PC-3 (cell line): ENCODE measurements around the gene MTPN. TPM values are rescaled to one million over a fixed set of nuclear protein-coding genes. Genes with fewer than 3 reads are reported as not detected.

ENCODE experiments used
- ATAC-seq: fragments of 200-7000 bp; cut with Tn5 transposase; 2 replicates; pipeline ENCODE4 v1.9.1; 2020; ENCODE audit warnings: mild to moderate bottlenecking, moderate library complexity
- BruUV-seq: library from RNA; stranded (reverse); fragments of 400-500 nt; replicated peaks from 2 replicates; lab custom pipeline; 2021; lab: Mats Ljungman, UMichigan
- CTCF ChIA-PET: fragments of 300-600 bp; sonication (Branson Sonifier 250); formaldehyde crosslinking; loops from one replicate; lab custom pipeline; 2022; ENCODE audit warnings: antibody characterized with exemption; lab: Charles Lee
- POLR2A ChIA-PET: fragments of 300-600 bp; sonication (Branson Sonifier 250); formaldehyde crosslinking; loops from one replicate; lab custom pipeline; 2022; ENCODE audit warnings: antibody characterized with exemption; ENCODE audit not compliant: unreplicated experiment; lab: Charles Lee
- DNase-seq: peaks from one replicate; pipeline ENCODE4 v3.0.0-alpha.2; 2015
- H2AFZ ChIP-seq: fragments of 300-600 bp; sonication (generic); 2 replicates; pipeline ENCODE4 v1.6.0; 2016; ENCODE audit warnings: antibody characterized with exemption, low read length
- H3F3A ChIP-seq: fragments of 300-600 bp; sonication (generic); one replicate; pipeline ENCODE4 v1.6.0; 2017; ENCODE audit warnings: antibody characterized with exemption, low read length, control low read depth, mild to moderate bottlenecking; ENCODE audit not compliant: unreplicated experiment
- H3K27ac ChIP-seq: fragments of 300-600 bp; sonication (generic); 2 replicates; pipeline ENCODE4 v1.5.1; 2016; ENCODE audit warnings: mild to moderate bottlenecking, low read length
- H3K27me3 ChIP-seq: fragments of 300-600 bp; sonication (generic); 2 replicates; pipeline ENCODE4 v1.6.1; 2016; ENCODE audit warnings: low read length, mixed read lengths
- H3K36me3 ChIP-seq: fragments of 300-600 bp; sonication (generic); 2 replicates; pipeline ENCODE4 v1.6.1; 2016; ENCODE audit warnings: low read depth, mixed run types, low read length, mixed read lengths
- H3K4me1 ChIP-seq: fragments of 300-600 bp; sonication (generic); 2 replicates; pipeline ENCODE4 v1.5.1; 2016; ENCODE audit warnings: low read length; ENCODE audit not compliant: insufficient read depth
- H3K4me2 ChIP-seq: fragments of 300-600 bp; sonication (generic); 2 replicates; pipeline ENCODE4 v1.6.0; 2016; ENCODE audit warnings: low read length
- H3K4me3 ChIP-seq: fragments of 300-600 bp; sonication (generic); 2 replicates; pipeline ENCODE4 v1.5.1; 2016; ENCODE audit warnings: mild to moderate bottlenecking, low read length, mixed read lengths
- H3K79me2 ChIP-seq: fragments of 300-600 bp; sonication (generic); 2 replicates; pipeline ENCODE4 v1.6.1; 2017; ENCODE audit warnings: low read length, mixed read lengths
- H3K9ac ChIP-seq: fragments of 300-600 bp; sonication (generic); 2 replicates; pipeline ENCODE4 v1.6.0; 2016; ENCODE audit warnings: mild to moderate bottlenecking, low read length
- H3K9me2 ChIP-seq: fragments of 300-600 bp; sonication (generic); replicated peaks from 2 replicates; pipeline ENCODE4 v1.6.1; 2016; ENCODE audit warnings: mixed run types, low read length, mixed read lengths
- H3K9me3 ChIP-seq: fragments of 300-600 bp; sonication (generic); 2 replicates; pipeline ENCODE4 v1.6.1; 2016; ENCODE audit warnings: low read length, mixed read lengths
- H4K20me1 ChIP-seq: fragments of 300-600 bp; sonication (generic); 2 replicates; pipeline ENCODE4 v1.6.1; 2016; ENCODE audit warnings: low read length, mixed read lengths
- EZH2 ChIP-seq: fragments of 300-600 bp; sonication (generic); IDR thresholded peaks from one replicate; pipeline ENCODE4 v1.6.1; 2017; ENCODE audit warnings: antibody characterized with exemption, mild to moderate bottlenecking, low read length; ENCODE audit not compliant: unreplicated experiment
- EZH2phosphoT487 ChIP-seq: fragments of 300-600 bp; sonication (generic); IDR thresholded peaks from 2 replicates; pipeline ENCODE4 v1.6.1; 2018; ENCODE audit warnings: mild to moderate bottlenecking, antibody characterized with exemption, low read length, borderline replicate concordance
- intact Hi-C: fragments of 100-400 bp; cut with micrococcal nuclease; formaldehyde crosslinking; loops from 2 replicates; pipeline ENCODE4 v1.9.0; 2023
- total RNA-seq: library from RNA; depleted of rRNA; stranded (reverse); fragments of >200 nt; gene quantifications from 2 replicates; pipeline ENCODE4 v1.2.3, GENCODE V29; 2014
- TF ChIP-seq, protein P1 (sequence below): fragments of 300-600 bp; sonication (generic); conservative IDR thresholded peaks from 2 replicates; pipeline ENCODE4 v1.5.1; 2017; ENCODE audit warnings: antibody characterized with exemption, low read depth, mild to moderate bottlenecking, low read length

Gene MTPN
- total RNA-seq, 1 experiment from 2014 or later: 96.0 TPM

DNA sequence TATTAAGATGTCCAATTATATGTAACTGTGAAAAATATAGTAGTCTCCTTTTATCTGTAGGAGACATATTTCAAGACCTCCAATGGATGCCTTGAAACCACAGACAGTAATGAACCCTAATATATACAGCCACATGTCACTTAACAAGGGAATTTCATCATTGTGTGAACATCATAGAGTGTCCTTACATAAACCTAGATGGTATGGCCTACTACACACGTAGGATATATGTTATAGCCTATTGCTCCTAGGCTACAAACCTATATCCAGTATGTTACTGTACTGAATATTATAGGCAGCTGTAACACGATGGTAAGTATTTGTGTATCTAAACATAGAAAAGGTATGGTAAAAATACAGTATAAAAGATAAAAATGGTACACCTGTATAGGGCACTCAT is 32.4 kb downstream of the MTPN start:
- no peak overlapping the region for H3K27ac ChIP-seq
- intact Hi-C loops: no loop called here
- no peaks in the 10 kb centered on the region for H3K9me3 ChIP-seq
- no peak for ATAC-seq
- no peaks in the 10 kb centered on the region for H3K27me3 ChIP-seq
- H3K4me3 ChIP-seq: no peak overlapping the region
- H2AFZ ChIP-seq: no peak overlapping the region
- H3K36me3 ChIP-seq: peaks cover 13% of the 10 kb centered on the region
- no peak overlapping the region for H3K4me2 ChIP-seq
- H3K79me2 ChIP-seq: peaks cover 9% of the 10 kb centered on the region; the same call in 1 of the 2 replicates
- TF ChIP-seq EZH2 (no peak), EZH2phosphoT487 (no peak)
- TF ChIP-seq, protein P1, sequence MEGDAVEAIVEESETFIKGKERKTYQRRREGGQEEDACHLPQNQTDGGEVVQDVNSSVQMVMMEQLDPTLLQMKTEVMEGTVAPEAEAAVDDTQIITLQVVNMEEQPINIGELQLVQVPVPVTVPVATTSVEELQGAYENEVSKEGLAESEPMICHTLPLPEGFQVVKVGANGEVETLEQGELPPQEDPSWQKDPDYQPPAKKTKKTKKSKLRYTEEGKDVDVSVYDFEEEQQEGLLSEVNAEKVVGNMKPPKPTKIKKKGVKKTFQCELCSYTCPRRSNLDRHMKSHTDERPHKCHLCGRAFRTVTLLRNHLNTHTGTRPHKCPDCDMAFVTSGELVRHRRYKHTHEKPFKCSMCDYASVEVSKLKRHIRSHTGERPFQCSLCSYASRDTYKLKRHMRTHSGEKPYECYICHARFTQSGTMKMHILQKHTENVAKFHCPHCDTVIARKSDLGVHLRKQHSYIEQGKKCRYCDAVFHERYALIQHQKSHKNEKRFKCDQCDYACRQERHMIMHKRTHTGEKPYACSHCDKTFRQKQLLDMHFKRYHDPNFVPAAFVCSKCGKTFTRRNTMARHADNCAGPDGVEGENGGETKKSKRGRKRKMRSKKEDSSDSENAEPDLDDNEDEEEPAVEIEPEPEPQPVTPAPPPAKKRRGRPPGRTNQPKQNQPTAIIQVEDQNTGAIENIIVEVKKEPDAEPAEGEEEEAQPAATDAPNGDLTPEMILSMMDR: no peak
- H4K20me1 ChIP-seq: no peaks in the 10 kb centered on the region
- H3K4me1 ChIP-seq: no peaks in the 10 kb centered on the region
- no peak for DNase-seq
- CTCF ChIA-PET: interaction anchor here (0.8 kb wide), 1 partner anchor 10 kb away, joined by 3 read pairs; no protein-coding TSS in a partner anchor
- POLR2A ChIA-PET: no interaction called here
- no peaks in the 10 kb centered on the region for H3F3A ChIP-seq
- BruUV-seq: no TSS peak
- no peak overlapping the region for H3K9ac ChIP-seq
- no peaks in the 10 kb centered on the region for H3K9me2 ChIP-seq

DNA sequence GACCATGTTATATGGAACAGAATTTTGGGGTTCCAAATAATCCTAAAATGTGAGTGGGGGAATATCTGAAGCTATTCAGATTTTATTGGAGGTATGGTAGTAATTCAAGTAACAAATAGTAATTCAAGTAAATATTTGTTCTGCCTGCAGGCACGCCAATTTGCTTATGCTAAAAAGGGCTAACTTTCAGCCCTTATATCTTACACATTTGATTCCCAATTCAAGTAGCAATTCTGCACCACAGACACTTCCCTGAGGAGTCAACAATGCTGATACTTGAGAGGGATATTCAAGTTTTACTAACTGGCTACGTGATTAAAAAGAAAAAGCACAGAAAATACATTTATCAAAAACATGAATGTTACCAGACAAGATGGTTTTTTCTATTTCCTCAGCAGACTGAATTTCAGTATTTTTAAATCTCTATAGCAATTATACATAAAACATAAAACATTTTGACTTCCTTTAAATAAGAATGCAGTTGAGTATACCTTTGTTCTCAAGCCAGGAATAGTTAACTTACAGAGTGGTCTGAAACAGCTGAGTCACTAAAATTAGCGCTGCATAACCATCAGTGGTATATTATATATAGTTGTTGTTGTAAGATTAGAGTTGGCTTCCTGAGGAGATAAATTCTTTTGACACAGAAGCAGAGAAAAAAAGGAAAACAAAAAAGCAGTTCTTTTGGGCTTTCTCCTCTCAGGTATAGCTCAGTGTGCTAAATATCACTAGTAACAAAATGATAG is 33.9 kb downstream of the MTPN start:
- Histone ChIP-seq H3K9me3 (no peaks in the 10 kb centered on the region), H3K27me3 (no peaks in the 10 kb centered on the region), H2AFZ (no peak overlapping the region), H3K36me3 (peaks cover 6% of the 10 kb centered on the region; the same call in 1 of the 2 replicates), H3K4me2 (no peak overlapping the region), H3K79me2 (peaks cover 15% of the 10 kb centered on the region; the same call in 1 of the 2 replicates), H3F3A (no peaks in the 10 kb centered on the region), H3K9ac (no peak overlapping the region), H3K4me3 (no peak overlapping the region), H4K20me1 (no peaks in the 10 kb centered on the region), H3K27ac (no peak overlapping the region), H3K4me1 (no peaks in the 10 kb centered on the region), H3K9me2 (no peaks in the 10 kb centered on the region)
- no TSS peak for BruUV-seq
- TF ChIP-seq, protein P1: no peak
- TF ChIP-seq EZH2phosphoT487: no peak
- TF ChIP-seq EZH2: no peak
- ChIA-PET POLR2A (no interaction called here), CTCF (no interaction called here)
- ATAC-seq (no peak), DNase-seq (no peak)
- intact Hi-C loops: no loop called here

DNA sequence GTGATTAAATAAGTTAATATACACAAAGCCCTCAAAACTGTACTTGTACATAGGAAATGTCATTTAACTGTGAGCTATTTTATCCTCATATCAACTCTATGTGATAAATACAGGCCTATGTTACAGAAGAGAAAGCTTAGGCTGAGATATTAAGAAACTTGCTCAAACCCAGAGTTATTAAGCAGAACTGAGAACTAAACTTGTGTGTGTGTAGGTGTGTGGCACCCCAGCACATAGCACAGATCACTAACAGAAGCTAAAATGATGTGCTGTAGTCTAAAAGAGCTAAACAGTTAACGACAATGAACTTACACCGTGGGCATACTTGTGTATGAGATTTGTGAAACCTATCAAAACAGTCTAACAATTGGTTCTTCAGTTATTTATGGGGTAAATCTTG is 34.5 kb downstream of the MTPN start:
- Histone ChIP-seq H3K9me3 (no peaks in the 10 kb centered on the region), H3K9me2 (no peaks in the 10 kb centered on the region), H3K4me3 (no peak overlapping the region), H3K36me3 (peaks cover 6% of the 10 kb centered on the region; the same call in 1 of the 2 replicates), H3F3A (no peaks in the 10 kb centered on the region), H3K9ac (no peak overlapping the region), H3K79me2 (peaks cover 19% of the 10 kb centered on the region; the same call in 1 of the 2 replicates), H3K27me3 (no peaks in the 10 kb centered on the region), H3K4me2 (no peak overlapping the region), H3K27ac (no peak overlapping the region), H3K4me1 (no peaks in the 10 kb centered on the region), H4K20me1 (no peaks in the 10 kb centered on the region), H2AFZ (no peak overlapping the region)
- ATAC-seq (no peak), DNase-seq (no peak)
- no TSS peak for BruUV-seq
- CTCF ChIA-PET: no interaction called here
- intact Hi-C loops: no loop called here
- POLR2A ChIA-PET: no interaction called here
- TF ChIP-seq EZH2: no peak
- TF ChIP-seq, protein P1: no peak
- TF ChIP-seq EZH2phosphoT487: no peak
